Fibroblast of lung (primary cell): ENCODE results near the gene PBX1. TPM values are rescaled to one million over a fixed set of nuclear protein-coding genes. Genes with fewer than 3 reads are reported as not detected.

Source experiments
- DNase-seq, 2 donors: peaks; one replicate each; pipeline versions ENCODE4 v3.0.0 to v3.0.0-alpha.2; 2010; ENCODE audit warnings: low read depth in 2 of 2
- H2AFZ ChIP-seq: 2 replicates; pipeline ENCODE4 v1.5.1; 2012; ENCODE audit warnings: low read length, control low read depth, inconsistent platforms
- H3K27ac ChIP-seq: 2 replicates; pipeline ENCODE4 v1.5.1; 2011; ENCODE audit warnings: low read length, control low read depth; ENCODE audit not compliant: insufficient read depth
- H3K27me3 ChIP-seq: 2 replicates; pipeline ENCODE4 v1.5.1; 2011; ENCODE audit warnings: mild to moderate bottlenecking, low read length; ENCODE audit not compliant: control insufficient read depth, insufficient read depth
- H3K36me3 ChIP-seq: 2 replicates; pipeline ENCODE4 v1.5.1; 2011; ENCODE audit warnings: low read length; ENCODE audit not compliant: control insufficient read depth, insufficient read depth
- H3K4me1 ChIP-seq: 2 replicates; pipeline ENCODE4 v1.5.1; 2011; ENCODE audit warnings: low read length; ENCODE audit not compliant: control insufficient read depth, insufficient read depth; ENCODE audit errors: extremely low read depth
- H3K4me2 ChIP-seq: 2 replicates; pipeline ENCODE4 v1.5.1; 2011; ENCODE audit warnings: low read length, control low read depth; ENCODE audit not compliant: insufficient read depth; ENCODE audit errors: extremely low read depth
- H3K4me3 ChIP-seq, 4 experiments: fragments of 200-600 bp in 1 of 4; sonication (generic) in 1 of 4; replicated peaks in 1 of 4; 2 replicates each; pipeline ENCODE4 v1.5.1; 2011 to 2016; ENCODE audit warnings: low read length in 4 of 4, low read depth in 3 of 4, mild to moderate bottlenecking in 3 of 4, control low read depth in 2 of 4, inconsistent platforms in 1 of 4, mixed read lengths in 1 of 4; ENCODE audit not compliant: insufficient read depth in 1 of 4; ENCODE audit errors: control extremely low read depth in 1 of 4
- H3K79me2 ChIP-seq: 2 replicates; pipeline ENCODE4 v1.5.1; 2012; ENCODE audit warnings: mild to moderate bottlenecking, low read length, inconsistent platforms; ENCODE audit not compliant: control insufficient read depth, insufficient read depth
- H3K9ac ChIP-seq: 2 replicates; pipeline ENCODE4 v1.5.1; 2011; ENCODE audit warnings: mild to moderate bottlenecking, low read length, control low read depth; ENCODE audit not compliant: insufficient read depth
- H3K9me3 ChIP-seq: 2 replicates; pipeline ENCODE4 v1.5.1; 2012; ENCODE audit warnings: low read depth, low read length; ENCODE audit not compliant: control insufficient read depth, insufficient read depth
- H4K20me1 ChIP-seq: 2 replicates; pipeline ENCODE4 v1.5.1; 2011; ENCODE audit warnings: low read length; ENCODE audit not compliant: control insufficient read depth, insufficient read depth; ENCODE audit errors: extremely low read depth
- EZH2 ChIP-seq: IDR thresholded peaks from 2 replicates; pipeline ENCODE4 v1.5.1; 2012; ENCODE audit warnings: low read length, control low read depth, mild to moderate bottlenecking; ENCODE audit errors: missing control alignments
- polyA plus RNA-seq, 2 donors: library from polyadenylated mRNA; depleted of rRNA in 1 of 2; stranded (reverse) in 1 of 2; unstranded in 1 of 2; fragments of >200 nt; gene quantifications; 2 replicates each; pipeline ENCODE4 v1.2.1, GENCODE V29; 2011 to 2012; ENCODE audit warnings: missing spikeins in 1 of 2
- total RNA-seq: library from RNA; depleted of rRNA; stranded (reverse); fragments of >200 nt; gene quantifications from 2 replicates; pipeline ENCODE4 v1.2.1, GENCODE V29; 2014
- TF ChIP-seq, protein P1 (sequence below), 2 donors: IDR thresholded peaks in 1 of 2; conservative IDR thresholded peaks in 1 of 2; 1 replicate in 1 of 2; 2 replicates in 1 of 2; pipeline ENCODE4 v1.5.1; 2011 to 2012; ENCODE audit warnings: low read length in 2 of 2, control low read depth in 1 of 2, inconsistent platforms in 1 of 2, low read depth in 1 of 2, mild to moderate bottlenecking in 1 of 2

PBX1 gene
- total and polyA plus RNA-seq, 2 donors (not counting 1 experiment from before 2014, with no cell fraction given): 43.1 to 46.7 TPM

DNA sequence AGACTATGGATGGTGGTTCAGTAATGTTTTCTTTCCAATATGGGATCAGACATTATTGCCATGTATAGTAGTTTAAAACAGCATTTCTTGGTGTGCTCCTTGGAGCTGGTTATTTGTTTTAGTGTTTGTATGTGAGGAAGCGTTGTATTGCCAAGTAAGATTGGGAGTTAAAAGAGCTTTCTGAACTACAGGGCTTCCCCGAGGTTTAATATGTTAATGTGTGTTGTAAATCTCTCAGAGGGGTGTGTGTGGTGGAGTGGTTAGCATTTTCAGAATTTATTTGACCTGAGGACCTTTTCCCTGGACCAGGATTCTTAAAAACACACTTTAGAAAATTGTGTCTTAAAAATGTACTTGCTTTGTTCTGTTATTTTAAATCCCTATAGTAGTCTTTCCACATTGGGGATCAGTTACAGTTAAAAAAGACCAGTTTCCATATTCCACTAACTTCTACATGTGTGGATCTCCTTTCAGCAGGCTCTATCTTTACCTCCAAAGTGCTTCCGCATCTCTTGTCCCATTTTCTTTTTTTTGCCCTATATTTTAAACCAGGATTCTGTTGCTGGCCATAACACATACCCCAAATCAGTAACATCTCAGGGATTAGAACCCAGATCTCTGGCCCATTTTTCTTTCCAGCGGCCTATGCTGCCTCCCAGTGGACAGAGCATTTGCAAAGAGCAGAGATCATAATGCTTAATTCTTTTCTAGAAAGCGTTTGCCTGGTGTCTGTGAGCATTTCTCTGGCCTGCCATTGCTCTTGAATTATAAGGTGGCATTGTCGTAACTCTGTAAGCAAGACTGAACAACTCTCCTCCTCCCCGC lies 58.6 kb downstream of the PBX1 start:
- Histone ChIP-seq H3K36me3 (no peaks in the 10 kb centered on the region), H3K9ac (no peak overlapping the region), H2AFZ (no peak overlapping the region), H3K27ac (no peak overlapping the region), H3K4me2 (peak overlapping the region; percentile 5), H3K4me3 (no peak overlapping the region), H4K20me1 (no peaks in the 10 kb centered on the region), H3K27me3 (no peaks in the 10 kb centered on the region), H3K79me2 (no peaks in the 10 kb centered on the region), H3K9me3 (no peaks in the 10 kb centered on the region), H3K4me1 (peaks cover 12% of the 10 kb centered on the region)
- DNase-seq: peak in 1 of 2 donors; percentile 67
- TF ChIP-seq, protein P1, sequence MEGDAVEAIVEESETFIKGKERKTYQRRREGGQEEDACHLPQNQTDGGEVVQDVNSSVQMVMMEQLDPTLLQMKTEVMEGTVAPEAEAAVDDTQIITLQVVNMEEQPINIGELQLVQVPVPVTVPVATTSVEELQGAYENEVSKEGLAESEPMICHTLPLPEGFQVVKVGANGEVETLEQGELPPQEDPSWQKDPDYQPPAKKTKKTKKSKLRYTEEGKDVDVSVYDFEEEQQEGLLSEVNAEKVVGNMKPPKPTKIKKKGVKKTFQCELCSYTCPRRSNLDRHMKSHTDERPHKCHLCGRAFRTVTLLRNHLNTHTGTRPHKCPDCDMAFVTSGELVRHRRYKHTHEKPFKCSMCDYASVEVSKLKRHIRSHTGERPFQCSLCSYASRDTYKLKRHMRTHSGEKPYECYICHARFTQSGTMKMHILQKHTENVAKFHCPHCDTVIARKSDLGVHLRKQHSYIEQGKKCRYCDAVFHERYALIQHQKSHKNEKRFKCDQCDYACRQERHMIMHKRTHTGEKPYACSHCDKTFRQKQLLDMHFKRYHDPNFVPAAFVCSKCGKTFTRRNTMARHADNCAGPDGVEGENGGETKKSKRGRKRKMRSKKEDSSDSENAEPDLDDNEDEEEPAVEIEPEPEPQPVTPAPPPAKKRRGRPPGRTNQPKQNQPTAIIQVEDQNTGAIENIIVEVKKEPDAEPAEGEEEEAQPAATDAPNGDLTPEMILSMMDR (conservative IDR thresholded peaks at IDR 0.05 in 1 of 2, IDR thresholded peaks at IDR 0.05 in 1 of 2; ENCODE audit: low read depth in 1 of 2, low read length in 2 of 2): peak; percentile 63 to 68
- TF ChIP-seq EZH2: no peak

GRCh38 chr1:164618202-164618564 lies 59.2 kb downstream of the PBX1 start:
- no peak overlapping the region for H3K9ac ChIP-seq
- no peaks in the 10 kb centered on the region for H3K79me2 ChIP-seq

DNA sequence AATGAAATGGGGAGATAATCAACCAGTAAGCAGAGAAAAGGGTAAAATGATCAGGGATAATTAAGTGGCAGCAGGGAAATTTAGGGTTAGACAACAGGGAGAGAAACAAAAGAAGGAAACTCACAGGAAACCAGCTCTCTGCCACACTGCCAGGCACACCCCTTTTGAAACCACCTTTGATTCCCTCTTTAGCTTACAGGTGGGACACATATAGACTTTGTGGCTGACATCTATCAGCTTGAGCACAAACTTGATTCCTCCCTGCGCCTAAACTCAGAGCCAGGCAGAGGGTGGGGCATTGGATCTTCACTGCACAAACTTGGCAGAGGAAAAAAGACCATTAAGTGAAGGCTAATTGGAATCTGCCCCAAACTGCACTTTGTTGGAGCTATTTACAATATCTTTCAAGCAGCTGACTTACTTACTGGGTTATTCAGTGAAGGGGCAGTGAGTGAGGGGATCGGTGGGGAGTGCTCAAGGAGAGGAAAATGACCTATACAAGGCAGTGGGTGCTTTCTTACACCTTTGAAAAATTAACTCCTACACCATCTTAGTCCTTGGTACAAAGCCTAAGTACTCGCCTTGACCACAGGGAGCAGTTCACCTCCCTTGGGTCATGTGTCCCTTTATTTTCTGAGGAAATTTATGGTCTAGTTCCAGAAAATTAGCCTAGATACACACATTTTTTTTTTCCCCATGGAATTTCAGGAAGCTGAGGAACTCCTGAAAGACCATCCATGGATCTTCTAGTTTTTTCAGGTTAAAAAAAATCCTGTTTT lies 60.2 kb downstream of the PBX1 start:
- no peak overlapping the region for H2AFZ ChIP-seq
- TF ChIP-seq, protein P1 (conservative IDR thresholded peaks at IDR 0.05 in 1 of 2, IDR thresholded peaks at IDR 0.05 in 1 of 2; ENCODE audit: low read depth in 1 of 2, low read length in 2 of 2): no peak
- no peak for TF ChIP-seq EZH2
- H3K27me3 ChIP-seq: no peaks in the 10 kb centered on the region
- no peak overlapping the region for H3K4me2 ChIP-seq
- no peaks in the 10 kb centered on the region for H4K20me1 ChIP-seq
- DNase-seq: no peak
- H3K79me2 ChIP-seq: no peaks in the 10 kb centered on the region
- peaks cover 10% of the 10 kb centered on the region for H3K4me1 ChIP-seq
- no peak overlapping the region for H3K9ac ChIP-seq
- no peaks in the 10 kb centered on the region for H3K9me3 ChIP-seq
- no peaks in the 10 kb centered on the region for H3K36me3 ChIP-seq
- H3K27ac ChIP-seq: no peak overlapping the region
- no peak overlapping the region for H3K4me3 ChIP-seq

More at GRCh38 chr1:164618202-164618564, 59.2 kb downstream of the PBX1 start:
- DNase-seq: no peak
- no peaks in the 10 kb centered on the region for H4K20me1 ChIP-seq
- peaks cover 11% of the 10 kb centered on the region for H3K4me1 ChIP-seq
- H3K27ac ChIP-seq: no peak overlapping the region
- no peak overlapping the region for H2AFZ ChIP-seq
- no peaks in the 10 kb centered on the region for H3K36me3 ChIP-seq
- no peak overlapping the region for H3K4me3 ChIP-seq
- no peak overlapping the region for H3K4me2 ChIP-seq
- H3K27me3 ChIP-seq: no peaks in the 10 kb centered on the region
- H3K9me3 ChIP-seq: no peaks in the 10 kb centered on the region
- TF ChIP-seq, protein P1 (conservative IDR thresholded peaks at IDR 0.05 in 1 of 2, IDR thresholded peaks at IDR 0.05 in 1 of 2; ENCODE audit: low read depth in 1 of 2, low read length in 2 of 2): no peak
- TF ChIP-seq EZH2: no peak
